ENCODE measurements around the gene FNIP1. TPM values are rescaled to one million over a fixed set of nuclear protein-coding genes. Genes with fewer than 3 reads are reported as not detected.

The FNIP1 gene
- total and polyA plus RNA-seq, 2 of the 8 experiments (the other 6 are each of a cell fraction or from before 2014, with no cell fraction given), result 3.5 to 17.3 TPM

DNA sequence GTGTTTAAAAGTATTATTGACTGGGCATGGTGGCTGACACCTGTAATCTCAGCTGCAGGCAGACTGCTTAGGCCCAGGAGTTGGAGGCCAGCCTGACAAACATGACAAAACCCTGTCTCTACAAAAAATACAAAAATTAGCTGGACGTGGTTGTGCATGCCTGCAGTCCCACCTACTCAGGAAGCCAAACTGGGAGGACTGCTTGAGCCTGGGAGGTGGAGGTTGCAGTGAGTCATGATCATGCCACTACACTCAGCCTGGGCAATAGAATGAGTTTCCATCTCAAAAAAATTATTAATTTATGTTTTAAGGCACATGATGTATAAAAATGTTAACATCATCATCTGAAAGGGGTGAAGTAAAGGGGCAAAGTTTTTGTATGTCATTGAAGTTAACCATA, 49.7 kb upstream of the FNIP1 start (continued):
- TF ChIP-seq, protein P1, sequence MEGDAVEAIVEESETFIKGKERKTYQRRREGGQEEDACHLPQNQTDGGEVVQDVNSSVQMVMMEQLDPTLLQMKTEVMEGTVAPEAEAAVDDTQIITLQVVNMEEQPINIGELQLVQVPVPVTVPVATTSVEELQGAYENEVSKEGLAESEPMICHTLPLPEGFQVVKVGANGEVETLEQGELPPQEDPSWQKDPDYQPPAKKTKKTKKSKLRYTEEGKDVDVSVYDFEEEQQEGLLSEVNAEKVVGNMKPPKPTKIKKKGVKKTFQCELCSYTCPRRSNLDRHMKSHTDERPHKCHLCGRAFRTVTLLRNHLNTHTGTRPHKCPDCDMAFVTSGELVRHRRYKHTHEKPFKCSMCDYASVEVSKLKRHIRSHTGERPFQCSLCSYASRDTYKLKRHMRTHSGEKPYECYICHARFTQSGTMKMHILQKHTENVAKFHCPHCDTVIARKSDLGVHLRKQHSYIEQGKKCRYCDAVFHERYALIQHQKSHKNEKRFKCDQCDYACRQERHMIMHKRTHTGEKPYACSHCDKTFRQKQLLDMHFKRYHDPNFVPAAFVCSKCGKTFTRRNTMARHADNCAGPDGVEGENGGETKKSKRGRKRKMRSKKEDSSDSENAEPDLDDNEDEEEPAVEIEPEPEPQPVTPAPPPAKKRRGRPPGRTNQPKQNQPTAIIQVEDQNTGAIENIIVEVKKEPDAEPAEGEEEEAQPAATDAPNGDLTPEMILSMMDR (IDR thresholded peaks at IDR 0.05; ENCODE audit: control extremely low read depth in 1 of 3, insufficient read depth in 1 of 3, low read depth in 1 of 3, low read length in 3 of 3), result no peak
- TF ChIP-seq SIN3A (conservative IDR thresholded peaks at IDR 0.05 in 1 of 2, IDR thresholded peaks at IDR 0.05 in 1 of 2; ENCODE audit: low read depth in 1 of 2, low read length in 2 of 2), result no peak
- TF ChIP-seq POLR2AphosphoS5 (IDR thresholded peaks at IDR 0.05; ENCODE audit: low read depth, low read length), result no peak
- TF ChIP-seq NANOG (IDR thresholded peaks at IDR 0.05; ENCODE audit: insufficient read depth, low read depth, low read length, poor library complexity, severe bottlenecking), result no peak
- no peak for TF ChIP-seq RFX5 (IDR thresholded peaks at IDR 0.05; ENCODE audit: borderline replicate concordance, low read depth, low read length)
- TF ChIP-seq BCL11A (IDR thresholded peaks at IDR 0.05; ENCODE audit: low read depth in 2 of 2, low read length in 2 of 2), result no peak
- TF ChIP-seq CBX5 (IDR thresholded peaks at IDR 0.05; ENCODE audit: low read depth, low read length), result no peak
